DLD1 (cell line): ENCODE results near the gene MMRN1.

Source experiments
- in situ Hi-C: cut with HindIII; loops from 2 replicates; pipeline ENCODE4 v1.10.0; 2017; ENCODE audit warnings: low sequenced_read_pairs

Gene MMRN1

GRCh38 chr4:89995006-89995405, 100.4 kb downstream of the MMRN1 start:
- in situ Hi-C loops: no loop called here

GRCh38 chr4:89995814-89996213, 101.2 kb downstream of the MMRN1 start:
- in situ Hi-C loops: no loop called here

GRCh38 chr4:89997171-89997704, 102.6 kb downstream of the MMRN1 start:
- in situ Hi-C loops: no loop called here

GRCh38 chr4:89998469-89999011, 103.9 kb downstream of the MMRN1 start:
- in situ Hi-C loops: no loop called here

- in situ Hi-C loops: no loop called here
These were observed 106.4 kb downstream of the MMRN1 start for GRCh38 chr4:90001023-90001422.

- in situ Hi-C loops: no loop called here
These were observed 107.9 kb downstream of the MMRN1 start for GRCh38 chr4:90002441-90003062.
